NOMO-1 (cell line): ENCODE data around the gene EGLN1.

Experiments used
- DNase-seq, 2 experiments: peaks; one replicate each; lab custom pipeline; 2025; ENCODE audit not compliant: unreplicated experiment in 2 of 2; lab: John Stamatoyannopoulos, UW

EGLN1 gene

DNA sequence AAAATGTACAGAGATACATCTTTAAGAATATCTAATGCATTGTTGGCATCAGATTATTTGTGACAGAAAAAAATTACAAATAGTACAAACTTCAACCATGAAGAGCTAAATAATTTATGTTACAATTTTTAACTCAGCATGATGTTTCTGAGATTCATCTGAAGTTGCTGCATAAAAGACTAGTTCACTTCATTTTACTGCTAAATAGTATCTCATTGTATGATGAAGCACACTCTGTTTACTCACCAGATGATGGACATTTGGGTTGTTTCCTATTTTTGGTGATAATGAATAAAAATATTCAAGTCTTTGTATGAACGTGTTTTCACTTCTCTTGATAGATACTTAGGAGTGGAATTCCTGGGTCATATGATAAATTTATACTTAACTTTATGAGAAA, 20.6 kb downstream of the EGLN1 start:
- no peak for DNase-seq

- DNase-seq: no peak
These were observed 24.0 kb downstream of the EGLN1 start for GRCh38 chr1:231397886-231398671.

DNA sequence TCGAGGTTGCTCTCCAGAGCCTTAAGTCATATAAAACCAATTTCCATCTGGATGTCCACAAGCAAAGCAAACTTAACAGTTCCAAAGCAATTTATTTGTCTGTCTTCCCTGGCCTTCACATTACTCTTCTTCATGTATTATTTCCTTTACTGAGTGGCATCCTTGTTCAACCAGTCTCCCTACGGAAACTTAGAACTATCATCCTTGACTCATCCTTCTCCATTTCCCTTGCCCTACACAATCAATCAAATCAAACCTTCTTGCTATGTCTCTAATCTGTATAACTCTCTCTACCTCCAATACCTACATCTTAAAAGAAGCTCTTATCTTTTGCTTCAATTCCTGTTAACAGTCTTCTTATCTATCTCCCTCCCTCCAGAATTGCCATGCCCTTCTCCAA, 25.4 kb downstream of the EGLN1 start:
- DNase-seq: no peak

GRCh38 chr1:231395998-231396390, 26.1 kb downstream of the EGLN1 start:
- DNase-seq: no peak

GRCh38 chr1:231395076-231395997, 26.8 kb downstream of the EGLN1 start:
- peak; percentile 50 to 69 for DNase-seq

DNA sequence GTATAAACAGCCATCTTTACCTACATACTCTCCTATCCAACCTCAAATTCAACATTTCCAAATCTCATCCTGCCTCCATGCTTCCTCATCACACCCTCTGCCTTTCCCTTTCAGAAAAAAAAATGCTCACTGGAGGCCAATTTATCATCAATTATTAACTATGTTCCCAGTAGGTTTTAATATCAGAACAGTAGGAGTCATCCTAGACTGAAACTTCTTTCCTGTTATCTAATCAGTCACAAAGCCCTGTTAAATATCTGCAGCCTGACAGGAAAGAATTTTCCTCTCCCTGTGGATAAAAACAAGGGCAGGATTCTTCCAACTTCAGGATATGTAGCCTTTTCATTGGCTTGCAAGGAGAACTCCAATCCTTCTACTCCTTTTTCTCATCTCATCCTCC, 28.4 kb downstream of the EGLN1 start:
- no peak for DNase-seq

DNA sequence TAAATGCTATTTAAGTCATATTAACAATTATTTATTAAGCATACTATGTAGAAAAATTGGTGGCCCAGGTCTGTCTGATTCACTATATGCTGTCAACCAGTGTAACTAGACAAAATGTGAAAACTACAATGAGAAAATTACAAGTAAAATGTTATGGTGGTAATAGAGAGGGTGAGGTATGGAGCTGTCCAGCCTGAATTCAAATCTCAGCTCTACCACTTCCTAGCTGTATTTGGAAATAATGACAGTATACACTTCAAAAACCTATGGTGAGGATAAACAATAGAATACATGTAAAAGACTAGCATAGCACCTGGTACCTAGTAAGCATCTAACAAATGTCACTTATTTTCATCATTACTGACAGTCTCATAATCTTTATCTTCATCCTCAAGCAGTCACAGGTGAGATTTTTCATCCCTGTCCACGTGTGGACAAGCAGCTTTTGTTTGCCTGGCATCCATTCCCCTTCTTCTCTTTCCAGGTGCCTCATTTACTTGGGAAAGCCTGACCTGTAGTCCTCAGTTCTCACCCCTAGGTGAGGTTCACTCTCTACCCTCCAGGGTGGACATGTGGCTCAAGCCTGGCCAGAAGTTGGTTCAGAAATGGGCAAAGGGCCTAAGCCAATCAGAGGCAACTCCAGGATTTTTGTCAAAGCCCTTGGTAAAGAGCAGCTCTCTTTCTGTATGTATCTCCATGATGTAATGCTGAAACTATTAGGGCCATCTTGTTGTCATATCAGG, 29.5 kb downstream of the EGLN1 start:
- DNase-seq: no peak

DNA sequence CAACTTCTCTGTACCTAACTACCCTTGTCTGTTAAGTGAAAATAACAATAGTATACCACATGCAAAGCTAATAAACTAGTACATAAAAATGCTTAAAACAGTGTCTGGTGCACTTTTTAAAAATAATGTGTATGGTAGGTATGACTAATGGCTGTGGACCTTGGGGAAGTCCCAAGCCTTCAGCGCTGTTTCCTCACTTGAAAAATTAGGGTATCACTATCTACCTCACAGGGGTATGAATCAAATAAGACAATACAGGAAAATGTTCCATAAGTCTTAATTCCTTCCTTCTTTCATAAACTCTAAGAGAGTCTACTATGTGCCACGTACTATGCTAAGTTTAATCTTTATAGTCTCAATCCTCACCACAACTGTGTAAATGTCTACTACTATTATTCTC, 32.0 kb downstream of the EGLN1 start:
- DNase-seq: no peak

- DNase-seq: peak; percentile 85 to 97
These were observed 34.1 kb downstream of the EGLN1 start for GRCh38 chr1:231387770-231388669.

GRCh38 chr1:231386466-231386865, 35.6 kb downstream of the EGLN1 start:
- DNase-seq: no peak

DNA sequence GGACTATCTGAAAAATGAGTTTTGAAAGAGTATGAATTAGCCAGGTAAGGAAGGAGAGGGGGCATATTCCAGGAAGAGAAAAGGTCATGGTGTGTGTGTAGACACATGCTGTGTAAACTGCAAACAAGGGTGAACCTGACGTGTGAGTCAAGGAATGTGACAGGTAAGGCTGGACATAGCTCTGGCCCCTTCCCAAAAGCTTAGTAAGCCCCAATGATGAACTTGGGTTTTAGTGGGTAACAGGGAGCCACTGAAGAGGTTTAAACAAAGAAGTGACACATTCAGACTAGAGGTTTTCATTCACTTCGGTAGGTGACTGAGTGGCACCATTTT, 36.7 kb downstream of the EGLN1 start:
- no peak for DNase-seq

GRCh38 chr1:231384696-231385415, 37.2 kb downstream of the EGLN1 start:
- DNase-seq: no peak

DNA sequence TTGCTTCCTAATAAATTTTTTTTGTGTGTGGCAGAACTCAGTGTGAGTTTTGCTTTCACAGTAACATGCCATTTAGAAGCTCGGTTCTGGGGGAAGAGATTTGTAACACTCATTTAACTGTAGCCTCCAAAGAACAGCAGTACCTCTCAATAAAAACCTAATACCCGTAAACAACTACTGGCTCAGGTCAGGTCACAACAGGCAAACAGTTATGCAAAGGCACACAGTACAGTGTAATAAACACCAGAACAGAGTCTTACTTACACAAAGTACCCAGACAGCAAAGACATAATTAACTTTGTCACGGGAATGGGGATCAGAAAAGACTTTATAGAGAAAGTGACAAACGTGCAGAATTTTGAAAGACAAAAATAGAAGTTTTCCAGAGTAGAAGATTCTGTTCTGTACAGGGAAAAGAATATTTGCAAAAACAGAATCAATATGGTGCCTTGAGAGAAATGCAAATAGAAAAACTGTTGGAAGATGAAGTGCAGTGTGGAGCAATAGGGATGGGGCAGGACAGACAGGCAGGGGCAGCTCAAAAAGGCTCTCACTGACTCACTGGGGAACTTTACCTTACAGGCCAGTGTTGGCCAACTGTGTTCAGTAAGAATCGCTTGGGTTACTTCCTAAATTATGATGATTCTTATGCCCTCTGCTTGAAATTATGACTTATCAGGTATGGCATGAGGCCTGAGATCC, 38.8 kb downstream of the EGLN1 start:
- DNase-seq: peak; percentile 67 to 87

DNA sequence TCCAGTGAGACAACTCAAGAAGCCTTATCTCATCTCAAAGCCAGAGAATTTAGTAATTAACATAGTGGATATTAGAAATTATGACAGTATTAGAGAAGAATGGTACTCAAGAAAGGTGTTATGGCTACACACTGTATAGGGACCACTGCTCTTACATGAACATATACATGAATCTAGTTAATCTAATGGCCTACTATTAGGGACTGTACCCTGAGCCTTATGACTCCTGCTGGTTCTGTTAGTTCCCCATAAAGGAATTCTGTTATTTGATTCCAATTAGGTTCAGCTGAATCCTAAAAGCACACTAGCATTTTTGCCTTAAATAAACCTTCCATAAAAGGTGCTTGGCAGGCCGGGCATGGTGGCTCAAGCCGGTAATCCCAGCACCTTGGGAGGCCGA, 39.7 kb downstream of the EGLN1 start:
- DNase-seq: no peak

- DNase-seq: no peak
These were observed 40.4 kb downstream of the EGLN1 start for GRCh38 chr1:231381729-231382128.

DNA sequence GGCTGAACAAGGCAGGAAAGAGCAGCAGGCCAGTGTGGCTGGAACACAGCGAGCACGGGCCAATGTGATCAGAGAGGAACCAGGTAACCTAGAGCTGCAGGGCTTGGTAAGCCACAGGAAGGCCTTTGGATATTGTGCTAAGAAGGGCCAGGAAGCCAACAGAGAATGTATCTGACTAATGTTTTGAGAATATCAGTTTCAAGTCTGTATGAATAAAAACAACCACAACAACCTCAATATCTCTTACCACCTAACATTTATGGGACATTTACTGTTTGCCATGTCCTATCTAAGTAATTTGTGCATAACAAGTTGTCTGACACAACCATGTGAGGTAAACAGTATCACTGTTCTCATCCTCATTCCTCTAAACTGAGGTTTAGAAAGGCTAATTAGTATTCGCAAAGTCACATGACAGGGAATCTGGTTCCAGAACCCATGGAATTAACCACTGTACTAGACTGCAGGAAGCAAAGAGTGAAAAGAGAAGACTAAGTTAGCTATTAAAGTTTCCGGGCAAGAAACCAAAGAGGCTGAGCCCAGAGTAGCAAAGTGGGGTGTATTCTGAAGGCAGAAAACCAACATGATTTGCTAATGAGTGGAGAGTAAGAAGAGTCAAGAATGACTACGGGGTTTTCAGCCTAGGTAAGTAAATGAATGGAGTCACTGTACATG, 45.1 kb downstream of the EGLN1 start:
- DNase-seq: no peak

GRCh38 chr1:231376101-231376500, 46.0 kb downstream of the EGLN1 start:
- DNase-seq: no peak

DNA sequence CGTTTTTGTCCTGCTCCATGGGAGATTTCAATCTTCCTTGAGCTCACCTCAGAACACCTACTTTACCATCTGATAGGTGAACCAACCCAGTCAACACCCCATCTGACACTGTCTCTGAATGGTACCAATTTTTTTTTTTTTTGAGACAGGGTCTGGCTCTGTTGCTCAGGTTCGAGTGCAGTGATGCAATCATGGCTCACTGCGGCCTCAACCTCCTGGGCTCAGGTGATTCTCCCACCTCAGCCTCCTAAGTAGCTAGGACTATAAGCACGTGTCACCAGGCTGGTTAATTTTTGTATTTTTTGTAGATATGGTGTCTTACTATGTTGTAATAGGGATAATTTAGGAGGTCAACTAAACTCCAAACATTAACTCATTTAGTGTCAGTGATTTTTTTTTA, 47.7 kb downstream of the EGLN1 start:
- DNase-seq: no peak

GRCh38 chr1:231372501-231372900, 49.6 kb downstream of the EGLN1 start:
- no peak for DNase-seq
